COLO668 (cell line): ENCODE measurements around the gene FOXK2.

Experiments used
- DNase-seq: peaks from one replicate; lab custom pipeline; 2025; ENCODE audit not compliant: unreplicated experiment; lab: John Stamatoyannopoulos, UW

Gene FOXK2

DNA sequence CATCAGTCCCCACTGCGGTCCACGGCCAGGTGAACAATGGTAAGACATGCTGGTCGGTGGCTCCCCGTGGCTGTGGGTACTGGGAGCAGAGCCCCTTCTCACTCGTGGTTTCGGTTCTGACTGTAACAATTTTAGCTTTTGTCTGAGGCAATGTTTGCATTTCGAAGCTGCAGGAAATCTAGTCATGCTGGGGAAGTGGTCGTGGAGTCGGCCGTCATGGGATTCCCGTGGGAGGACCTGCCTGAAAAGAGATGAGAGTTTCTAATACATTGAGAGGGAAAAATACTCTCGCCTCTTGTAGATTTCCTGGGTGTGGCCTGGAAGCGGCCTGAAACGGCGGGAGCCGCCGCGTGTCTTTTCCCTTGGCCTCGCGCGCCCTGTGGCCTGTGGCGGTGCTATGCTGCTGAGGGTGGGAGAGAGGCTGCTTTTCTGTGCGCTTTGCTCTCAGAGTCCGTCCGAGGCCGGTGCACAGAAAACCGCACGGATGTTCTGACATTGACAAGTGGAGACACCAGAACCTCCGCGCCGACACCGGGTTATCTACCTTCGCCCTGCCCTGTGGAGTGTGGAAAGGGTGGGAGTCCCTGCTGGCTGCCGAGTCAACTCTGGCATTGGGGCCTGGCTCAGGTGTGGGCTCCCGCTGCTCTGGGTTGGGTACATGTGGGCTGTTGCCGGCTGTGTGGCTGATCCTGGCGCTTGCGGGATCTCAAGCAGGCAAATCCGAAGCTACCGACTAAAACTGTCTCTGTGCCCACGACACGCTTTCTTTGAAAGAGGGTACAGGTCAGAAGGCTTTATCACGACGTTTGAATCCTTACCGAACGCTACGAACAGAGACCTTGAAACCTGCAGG, 67.9 kb downstream of the FOXK2 start:
- DNase-seq = no peak

DNA sequence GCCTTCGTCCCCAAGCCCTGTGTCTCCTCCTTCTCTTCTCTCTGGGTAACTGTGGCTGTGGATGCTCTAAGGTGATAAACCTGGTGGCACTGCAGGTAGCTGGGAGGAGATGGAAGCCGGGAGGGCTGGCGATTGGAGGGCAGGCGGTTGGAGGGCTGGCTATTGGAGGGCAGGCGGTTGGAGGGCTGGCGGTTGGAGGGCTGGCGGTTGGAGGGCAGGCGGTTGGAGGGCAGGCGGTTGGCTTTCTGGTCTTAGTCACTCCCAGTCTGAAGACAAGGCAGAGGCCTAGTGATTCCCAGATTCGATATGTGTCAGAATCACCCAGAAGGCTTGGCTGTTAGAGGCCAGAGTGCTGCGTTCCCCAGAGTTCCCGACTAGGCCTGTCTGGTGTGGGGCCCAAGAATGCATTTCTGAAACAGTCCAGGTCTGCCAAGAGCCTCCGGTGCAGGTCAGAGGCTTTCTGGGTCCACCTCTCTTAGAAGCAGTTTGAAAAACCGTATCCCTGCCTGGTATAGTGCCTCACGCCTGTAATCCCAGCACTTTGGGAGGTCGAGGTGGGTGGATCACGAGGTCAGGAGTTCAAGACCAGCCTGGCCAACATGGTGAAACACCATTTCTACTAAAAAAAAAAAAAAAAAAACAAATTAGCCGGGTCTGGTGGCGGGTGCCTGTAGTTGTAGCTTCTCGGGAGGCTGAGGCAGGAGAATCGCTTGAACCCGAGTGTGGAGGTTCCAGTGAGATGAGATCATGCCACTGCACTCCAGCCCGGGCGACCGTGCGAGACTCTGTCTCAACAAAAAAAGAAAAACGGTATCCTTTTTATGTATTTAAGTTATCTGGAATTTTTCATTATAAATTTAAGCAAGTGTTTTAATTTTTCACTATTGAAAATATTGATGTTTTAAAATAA, 69.0 kb downstream of the FOXK2 start:
- DNase-seq = no peak

DNA sequence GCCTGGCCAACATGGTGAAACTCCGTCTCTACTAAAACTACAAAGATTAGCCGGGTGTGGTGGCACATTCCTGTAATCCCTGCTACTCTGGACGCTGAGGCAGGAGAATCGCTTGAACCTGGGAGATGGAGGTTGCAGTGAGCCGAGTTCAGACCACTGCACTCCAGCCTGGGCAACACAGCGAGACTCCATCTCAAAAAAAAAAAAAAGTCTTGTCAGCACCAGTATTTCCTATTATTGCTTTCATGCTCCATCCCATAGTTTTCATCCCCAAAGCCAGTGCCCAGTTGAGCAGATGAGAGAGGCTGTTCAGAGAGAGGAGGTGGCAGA, 70.3 kb downstream of the FOXK2 start:
- no peak for DNase-seq

DNA sequence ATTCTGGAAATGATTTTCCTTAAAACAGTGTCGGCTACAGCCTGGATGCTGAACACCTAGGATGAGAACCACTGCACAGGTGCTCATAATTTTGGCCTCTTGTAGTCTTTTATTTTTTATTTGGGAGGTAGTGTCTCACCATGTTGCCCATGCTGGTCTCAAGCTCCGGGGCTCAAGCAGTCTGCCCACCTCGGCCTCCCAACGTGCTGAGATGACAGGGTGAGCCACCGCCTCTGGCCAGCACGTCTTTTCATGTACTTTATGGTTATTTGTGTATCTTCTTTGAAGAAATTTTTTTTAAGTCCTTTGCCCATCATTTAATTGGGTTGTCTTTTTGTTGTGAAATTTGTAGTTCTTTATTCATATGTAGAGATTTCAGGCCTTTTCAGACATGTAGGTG, 70.7 kb downstream of the FOXK2 start:
- DNase-seq = no peak

DNA sequence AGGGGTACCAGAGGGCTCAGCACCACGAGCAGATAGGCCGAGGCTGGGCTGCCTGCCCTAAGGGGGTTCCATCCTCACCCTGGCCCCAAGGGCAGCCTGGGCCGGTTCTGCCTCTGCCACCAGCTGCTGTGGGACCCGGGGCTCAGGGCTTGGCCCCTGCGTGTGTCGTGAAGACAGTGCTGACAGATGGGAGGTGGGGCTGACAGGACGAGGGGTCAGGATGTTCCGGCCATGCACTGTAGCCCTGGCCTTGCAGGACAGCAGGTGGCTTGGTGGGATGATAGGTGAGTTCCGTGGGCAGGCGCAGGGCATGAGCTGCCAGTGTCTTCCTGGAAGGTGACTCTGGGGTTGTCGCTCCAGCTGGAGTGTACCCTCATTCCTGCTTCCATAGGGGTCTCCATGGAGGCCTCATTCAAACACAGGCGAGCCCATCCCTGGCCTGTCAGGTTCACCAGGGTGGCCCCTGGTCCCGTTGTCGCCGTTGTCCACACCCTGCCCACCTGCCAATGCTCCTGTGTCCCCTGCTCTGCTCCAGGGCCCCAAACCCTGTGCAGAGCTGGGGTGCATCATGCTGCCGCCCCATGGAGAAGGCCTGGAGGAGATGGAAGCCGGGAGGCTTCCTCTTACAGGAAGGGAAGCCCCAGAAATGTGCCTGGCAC, 71.5 kb downstream of the FOXK2 start:
- DNase-seq = no peak

DNA sequence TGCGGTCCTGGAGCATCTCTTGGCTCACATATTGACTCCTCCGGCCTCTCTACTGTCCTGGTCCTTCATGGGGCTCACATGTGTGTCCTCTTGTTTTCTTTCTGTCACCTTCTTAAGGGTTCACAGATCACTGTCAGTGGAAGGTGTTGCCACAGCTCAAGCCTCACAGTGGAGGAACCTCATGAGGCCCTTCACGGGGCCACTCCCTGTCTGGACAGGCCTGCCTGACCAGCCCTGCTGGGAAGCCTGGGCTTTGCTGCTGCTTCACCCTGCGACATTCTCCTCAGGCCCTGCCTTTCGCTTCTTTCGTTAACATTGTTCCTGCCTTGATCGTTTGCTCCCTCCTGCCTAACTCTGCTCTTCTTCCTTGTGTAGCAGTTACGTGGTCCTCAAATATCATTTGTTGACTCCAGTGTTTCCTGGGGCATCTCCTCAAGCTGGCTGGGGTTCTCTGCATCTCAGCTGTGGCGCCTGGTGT, 72.8 kb downstream of the FOXK2 start:
- no peak for DNase-seq

DNA sequence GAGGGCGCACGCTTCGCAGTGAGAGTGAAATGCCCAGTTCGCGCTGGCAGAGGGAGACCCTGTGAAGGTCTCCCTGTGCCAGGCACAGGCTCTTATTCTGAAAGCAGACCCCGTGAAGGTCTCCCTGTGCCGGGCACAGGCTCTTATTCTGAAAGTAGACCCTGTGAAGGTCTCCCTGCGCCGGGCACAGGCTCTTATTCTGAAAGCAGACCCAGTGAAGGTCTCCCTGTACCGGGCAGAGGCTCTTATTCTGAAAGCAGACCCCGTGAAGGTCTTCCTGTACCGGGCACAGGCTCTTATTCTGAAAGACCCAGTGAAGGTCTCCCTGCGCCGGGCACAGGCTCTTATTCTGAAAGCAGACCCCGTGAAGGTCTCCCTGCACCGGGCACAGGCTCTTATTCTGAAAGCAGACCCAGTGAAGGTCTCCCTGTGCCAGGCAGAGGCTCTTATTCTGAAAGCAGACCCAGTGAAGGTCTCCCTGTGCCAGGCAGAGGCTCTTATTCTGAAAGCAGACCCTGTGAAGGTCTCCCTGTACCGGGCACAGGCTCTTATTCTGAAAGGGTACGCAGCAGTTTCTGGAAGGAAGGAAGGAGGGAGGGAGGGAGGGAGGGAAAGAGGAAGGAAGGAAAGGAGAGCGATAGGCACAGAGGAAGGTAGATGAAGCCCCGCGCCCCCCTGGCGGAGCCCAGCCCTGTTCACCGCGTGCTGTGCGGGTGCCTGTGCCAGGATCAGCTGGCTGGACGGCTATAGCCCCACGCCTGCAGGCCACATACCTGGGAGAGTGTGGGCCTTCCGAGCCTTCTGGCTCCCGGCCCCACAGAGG, 73.4 kb downstream of the FOXK2 start:
- DNase-seq = peak; percentile 44

DNA sequence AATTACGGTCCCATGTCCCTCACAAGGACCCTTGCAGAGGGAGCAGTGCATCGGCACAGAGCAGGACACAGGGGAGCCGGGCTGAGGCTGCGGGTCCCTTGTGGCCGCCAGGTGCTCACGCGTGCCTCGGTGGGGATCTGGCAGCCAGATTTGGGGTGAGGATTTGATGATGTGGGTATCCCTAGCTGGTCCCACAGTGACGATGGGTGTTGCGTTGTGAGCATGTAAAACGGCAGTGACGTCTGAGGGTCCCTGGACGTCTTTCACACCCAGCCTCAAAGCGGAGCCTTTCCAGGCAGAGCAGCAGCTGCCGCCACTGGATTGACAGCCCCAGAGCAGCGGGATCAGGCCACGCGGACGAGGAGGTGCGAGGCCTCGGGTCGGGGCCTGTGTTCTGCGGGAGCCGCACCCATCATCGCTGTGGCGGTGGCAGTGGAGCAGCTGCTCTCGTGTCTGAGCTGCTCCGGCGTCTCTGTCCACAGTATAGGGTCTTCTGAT, 74.1 kb downstream of the FOXK2 start:
- DNase-seq = no peak

DNA sequence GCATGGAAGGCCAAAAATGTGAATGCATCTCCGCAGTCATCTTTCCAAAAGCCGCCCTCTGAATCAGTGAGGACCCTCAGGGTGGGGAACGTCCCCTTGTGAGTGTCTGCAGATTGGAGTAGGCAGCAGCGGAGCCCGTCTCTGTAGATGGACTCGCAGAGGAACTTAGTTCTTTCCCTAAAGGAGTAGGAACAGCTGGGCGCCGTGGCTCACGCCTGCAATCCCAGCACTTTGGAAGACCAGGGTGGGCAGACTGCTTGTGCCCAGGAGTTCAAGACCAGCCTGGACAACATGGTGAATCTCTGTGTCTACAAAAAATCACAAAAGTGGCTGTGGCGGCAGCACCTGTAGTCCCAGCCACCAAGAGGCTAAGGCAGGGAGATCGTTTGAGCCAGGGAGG, 75.0 kb downstream of the FOXK2 start:
- DNase-seq = no peak

DNA sequence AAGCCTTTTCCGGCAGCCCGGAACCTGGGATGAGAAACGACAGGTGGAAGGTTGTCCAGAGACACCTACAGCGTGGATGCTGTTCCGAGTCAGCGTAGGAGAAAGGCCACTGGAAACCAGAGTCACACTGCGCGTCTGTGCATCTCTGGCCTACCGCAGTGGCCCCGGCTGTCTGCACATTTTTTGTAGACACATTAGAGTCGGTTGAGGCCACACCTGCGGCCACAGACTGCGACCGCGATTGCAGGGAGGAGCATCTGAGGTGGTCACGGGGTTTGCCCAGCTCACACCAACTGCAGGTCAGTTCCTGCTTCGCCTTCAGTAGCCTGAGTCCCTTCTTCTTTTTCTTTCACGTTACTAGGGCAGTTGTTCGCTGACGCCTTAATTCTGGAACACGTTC, 76.4 kb downstream of the FOXK2 start:
- DNase-seq = no peak

DNA sequence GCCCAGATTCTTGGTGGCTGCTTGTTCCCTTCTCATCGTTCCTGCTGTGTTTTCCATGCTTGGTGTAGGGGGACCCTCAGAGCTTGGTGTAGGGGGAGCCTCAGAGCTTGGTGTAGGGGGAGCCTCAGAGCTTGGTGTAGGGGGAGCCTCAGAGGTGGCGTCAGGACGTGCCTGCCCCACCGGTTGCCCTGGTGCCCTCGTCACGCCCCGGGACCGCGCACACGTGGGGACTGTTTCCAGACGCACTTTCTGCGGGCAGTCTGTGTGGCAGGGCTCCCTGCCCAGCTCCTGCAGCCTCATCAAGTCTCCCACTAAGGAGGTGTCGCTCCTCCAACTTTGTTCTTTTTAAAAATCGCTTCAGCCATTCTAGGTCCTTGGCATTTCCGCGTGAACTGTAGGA, 76.8 kb downstream of the FOXK2 start:
- DNase-seq = no peak

DNA sequence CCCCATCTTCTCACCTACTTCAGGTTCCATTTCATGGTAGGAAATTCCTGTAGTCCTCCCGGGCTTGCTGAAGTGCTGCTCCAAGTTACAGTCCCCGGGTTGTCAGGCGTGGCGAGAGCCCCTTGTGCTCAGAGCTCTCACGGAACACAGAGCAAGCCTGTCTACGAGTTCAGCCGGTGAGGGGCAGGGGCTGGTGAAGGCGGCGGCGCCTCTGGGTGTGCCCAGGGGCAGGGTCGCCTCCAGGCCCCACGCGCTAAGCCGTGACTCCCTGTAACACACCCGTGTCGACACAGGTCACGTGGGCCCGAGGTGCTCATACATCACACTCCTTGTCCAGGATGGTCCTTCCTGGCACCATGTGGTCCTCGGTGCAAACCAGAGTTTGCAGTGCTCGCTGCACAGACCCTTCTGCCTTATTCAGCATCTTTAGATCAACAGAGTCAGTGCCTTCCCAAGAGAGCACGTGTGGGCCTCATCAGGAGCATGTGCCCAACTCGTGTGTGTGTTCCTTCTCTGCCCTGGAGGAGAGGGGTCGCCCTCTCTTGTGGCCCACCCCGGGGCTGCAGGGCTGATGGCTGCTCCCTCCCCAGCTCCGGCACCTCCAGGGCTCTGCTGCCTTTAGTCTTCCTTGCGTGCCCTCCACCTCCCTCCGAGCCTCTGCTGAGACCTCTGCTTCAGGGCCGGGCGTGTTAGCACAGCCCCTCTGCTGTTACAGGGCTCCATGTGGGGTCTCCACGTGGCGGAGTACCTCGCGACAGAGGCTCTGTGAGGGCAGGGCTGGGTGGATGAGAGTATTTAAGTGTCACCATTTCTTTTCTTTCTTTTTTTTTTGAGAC, 77.5 kb downstream of the FOXK2 start:
- no peak for DNase-seq

DNA sequence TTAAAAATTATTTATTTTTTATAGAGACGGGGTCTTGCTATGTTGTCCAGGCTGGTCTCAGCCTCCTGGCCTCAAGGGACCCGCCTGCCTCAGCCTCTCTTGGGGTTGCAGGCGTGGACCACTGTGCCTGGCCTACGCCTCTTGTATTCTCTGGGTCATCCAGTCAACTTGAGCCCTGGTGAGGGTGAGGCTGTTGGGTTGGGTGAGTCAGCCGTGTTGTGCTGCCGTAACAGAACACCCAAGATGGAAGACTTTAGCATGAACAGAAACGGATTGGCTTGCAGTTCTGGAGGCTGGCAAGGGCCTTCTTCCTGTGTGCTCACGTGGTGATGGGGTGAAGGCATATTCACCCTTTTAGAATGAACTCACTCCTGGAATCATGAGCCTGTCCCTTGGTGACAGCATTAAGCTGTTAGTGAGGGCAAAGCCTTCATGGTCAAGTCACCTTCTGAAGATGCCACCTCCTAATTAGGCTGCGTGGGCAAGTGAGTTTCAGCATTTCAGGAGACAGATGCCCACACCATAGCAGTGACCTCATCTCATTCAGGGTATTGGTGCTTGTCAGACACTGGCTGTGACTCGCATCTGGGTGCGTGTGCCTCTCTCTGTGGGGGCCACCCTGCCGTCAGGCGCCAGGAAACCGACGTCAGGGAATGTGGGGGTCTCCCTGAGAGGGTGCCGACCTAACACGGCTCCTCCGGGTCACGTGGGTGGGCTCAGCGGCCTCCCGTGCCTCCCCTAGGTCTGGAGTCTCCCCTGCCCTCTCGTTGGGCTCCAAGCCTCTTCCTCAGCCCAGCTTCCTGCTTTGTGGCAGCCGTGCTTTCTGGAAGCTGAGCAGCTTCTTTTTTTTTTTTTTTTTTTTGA, 79.0 kb downstream of the FOXK2 start:
- no peak for DNase-seq

DNA sequence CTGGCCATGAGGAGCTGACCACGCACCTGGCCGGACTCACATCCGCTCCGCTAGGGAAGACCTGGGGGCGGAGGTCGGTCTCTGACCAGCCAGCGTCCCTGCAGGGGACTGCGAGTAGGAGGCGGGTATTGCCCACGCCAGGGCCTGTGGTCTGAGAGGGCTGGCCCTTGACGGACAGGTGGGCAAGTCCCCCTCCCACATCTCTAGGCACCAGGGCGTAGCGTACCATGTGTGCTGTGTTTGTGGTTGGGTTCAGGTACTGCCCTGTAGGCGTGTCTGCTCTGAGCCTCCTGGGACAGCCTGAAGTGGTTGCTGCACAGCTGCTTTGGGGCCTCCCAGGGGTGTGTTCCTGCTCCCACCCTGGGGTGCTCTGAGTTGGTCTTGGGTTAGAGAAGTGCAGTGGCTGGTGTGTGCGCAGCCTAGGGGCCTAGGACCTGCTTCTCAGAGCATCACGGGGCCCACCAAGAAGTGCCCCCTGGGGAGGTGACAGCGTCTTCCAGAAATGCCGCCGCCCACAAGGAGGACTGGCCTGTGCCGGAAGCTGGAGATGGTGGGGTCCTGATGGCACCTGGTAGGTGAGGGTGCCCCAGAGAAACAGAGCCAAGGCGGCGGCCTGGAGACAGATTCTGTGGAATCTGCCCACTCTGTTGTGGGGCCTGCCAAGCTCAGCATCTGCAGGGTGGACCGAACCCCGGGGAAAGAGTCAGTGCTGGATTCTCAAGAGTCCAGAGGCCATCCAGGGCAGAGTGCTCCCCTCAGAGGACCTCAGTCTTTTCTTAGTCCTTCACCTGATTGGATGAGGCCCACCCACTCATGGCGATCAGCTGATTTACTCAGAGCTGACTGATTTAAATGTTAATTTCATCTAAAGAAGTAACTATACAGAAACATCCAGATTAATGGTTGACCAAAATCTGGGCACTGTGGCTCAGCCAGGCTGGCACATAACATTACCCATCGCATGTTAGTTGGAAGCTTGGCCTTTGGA, 80.4 kb downstream of the FOXK2 start:
- no peak for DNase-seq

DNA sequence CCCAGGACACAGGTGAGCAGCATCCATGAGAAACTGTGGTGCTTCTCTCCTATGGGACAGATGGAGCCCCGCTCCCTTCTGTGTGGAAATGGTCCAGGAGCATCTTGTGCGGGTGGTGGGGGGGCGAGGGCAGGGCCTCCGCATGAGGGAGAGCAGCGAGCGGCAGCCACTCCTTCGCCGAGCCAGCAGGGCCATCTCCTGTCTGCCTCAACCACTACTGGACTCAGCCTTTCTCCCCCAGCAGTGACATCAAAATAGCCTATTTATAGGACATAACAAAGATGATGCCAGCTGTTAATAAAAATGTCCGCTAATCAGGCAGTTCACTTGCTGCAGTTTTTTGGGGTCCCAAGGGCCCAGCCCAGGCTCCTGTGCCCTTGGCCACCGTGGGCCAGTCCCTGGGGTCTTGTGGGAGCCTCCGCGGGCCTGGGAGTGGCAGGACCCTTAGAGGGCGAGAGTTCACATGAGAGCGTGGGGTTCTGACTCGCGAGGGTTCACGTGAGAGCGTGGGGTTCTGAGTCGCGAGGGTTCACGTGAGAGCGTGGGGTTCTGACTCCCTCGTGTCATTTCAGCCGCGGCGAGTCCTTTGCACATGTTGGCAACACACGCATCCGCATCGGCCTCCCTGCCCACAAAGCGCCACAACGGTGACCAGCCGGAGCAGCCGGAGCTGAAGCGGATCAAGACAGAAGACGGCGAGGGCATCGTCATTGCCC, 81.4 kb downstream of the FOXK2 start:
- DNase-seq = no peak

DNA sequence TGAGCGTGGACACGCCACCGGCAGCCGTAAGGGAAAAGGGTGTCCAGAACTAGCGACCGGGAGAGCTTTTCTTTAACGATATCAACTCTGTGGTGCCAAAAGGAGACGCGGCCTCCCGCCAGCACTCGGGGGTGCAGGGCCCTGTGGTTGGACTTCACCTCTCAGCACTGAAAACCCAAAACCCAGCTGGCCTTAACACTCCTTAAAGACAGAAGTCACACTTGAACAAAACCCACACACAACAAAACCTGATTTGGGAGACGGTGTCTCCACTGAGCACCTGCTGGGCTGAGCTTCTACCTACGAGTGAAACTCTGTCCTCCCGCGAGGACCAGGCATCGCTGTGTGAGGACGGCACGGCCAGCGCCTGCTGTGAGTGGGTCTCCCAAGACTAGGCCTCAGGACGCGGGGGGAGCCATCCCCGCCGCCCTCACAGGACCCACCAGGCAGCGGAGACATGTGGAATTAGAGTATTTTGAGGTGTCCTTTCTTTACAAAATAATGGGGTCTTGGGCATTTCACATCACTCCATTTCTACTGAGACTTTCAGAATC, 82.0 kb downstream of the FOXK2 start:
- no peak for DNase-seq

DNA sequence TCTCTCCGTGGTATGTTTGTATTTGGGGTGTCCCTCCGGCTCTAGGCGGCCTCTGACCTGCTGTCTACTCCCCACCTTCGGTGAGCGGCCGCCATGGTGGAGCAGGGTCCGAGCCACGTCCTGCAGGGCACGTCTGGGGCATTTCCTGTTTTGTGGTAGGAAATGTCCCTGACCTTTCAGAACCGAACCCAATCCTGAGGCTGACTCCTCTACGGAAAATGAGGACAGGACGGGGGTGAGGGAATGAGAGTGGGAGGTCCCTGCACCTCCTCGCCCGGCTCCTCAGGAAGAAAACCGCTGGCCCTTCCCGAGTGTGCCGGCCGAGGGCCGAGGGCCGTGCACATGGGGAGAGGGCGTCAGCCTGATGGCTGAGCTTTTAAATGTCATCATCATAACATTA, 83.0 kb downstream of the FOXK2 start:
- no peak for DNase-seq
